ENCODE data around the gene MICAL1. TPM values are rescaled to one million over a fixed set of nuclear protein-coding genes. Genes with fewer than 3 reads are reported as not detected.
"Not testable (repeated sequence)": the region's sequence is repeated elsewhere in the genome, so short reads cannot be mapped to it uniquely, and the experiment has no call there.

MICAL1 gene
- total and polyA plus RNA-seq, 2 donors (not counting 1 experiment from before 2014, with no cell fraction given) = 202 to 319 TPM

GRCh38 chr6:109461733-109462526 lies 6.4 kb upstream of the MICAL1 start:
- H3K9me3 Mint-ChIP-seq (ENCODE audit: insufficient read depth) = no peaks in the 10 kb centered on the region
- Histone ChIP-seq H3K27ac (ENCODE audit: low read length in 2 of 2) (peak overlapping the region in 1 of 2 donors; percentile 71), H2AFZ (ENCODE audit: insufficient read depth, low read depth, low read length, poor library complexity, severe bottlenecking) (no peak overlapping the region), H3K79me2 (ENCODE audit: control insufficient read depth, insufficient read depth, low read length) (peaks cover 25% of the 10 kb centered on the region), H3K4me2 (replicated peaks; ENCODE audit: low read depth, low read length, poor library complexity, severe bottlenecking) (no peak overlapping the region), H3K27me3 (replicated peaks in 1 of 4; ENCODE audit: control extremely low read depth in 1 of 4, control insufficient read depth in 3 of 4, insufficient read depth in 4 of 4, low read length in 3 of 4) (no peaks in the 10 kb centered on the region), H3K4me1 (ENCODE audit: control insufficient read depth in 2 of 2, insufficient read depth in 2 of 2, low read length in 2 of 2) (peaks cover 32 to 41% of the 10 kb centered on the region in 2 donors), H3K9me3 (ENCODE audit: control extremely low read depth in 1 of 3, control insufficient read depth in 2 of 3, insufficient read depth in 1 of 3, low read length in 2 of 3) (peaks cover 0 to 2% (median 0%) of the 10 kb centered on the region in 3 donors), H3K4me3 (ENCODE audit: control extremely low read depth in 1 of 5, extremely low read depth in 1 of 5, insufficient read depth in 1 of 5, low read depth in 2 of 5, low read length in 4 of 5) (no peak overlapping the region), H4K20me1 (ENCODE audit: control insufficient read depth, insufficient read depth, low read length, poor library complexity, severe bottlenecking) (peaks cover 5% of the 10 kb centered on the region), H3K9ac (ENCODE audit: low read length) (no peak overlapping the region), H3K36me3 (replicated peaks in 1 of 2; ENCODE audit: control extremely low read depth in 1 of 2, control insufficient read depth in 1 of 2, extremely low read depth in 1 of 2, insufficient read depth in 2 of 2, low read length in 1 of 2) (peaks cover 0 to 49% of the 10 kb centered on the region in 2 experiments)
- peak overlapping the region; percentile 68 for H3K27ac Mint-ChIP-seq
- DNase-seq (peak; percentile 25), ATAC-seq (ENCODE audit: low read depth) (no peak)
- ChIA-PET CTCF (interaction anchor here (1.0 kb wide), 1 partner anchor 11 kb away, joined by 3 read pairs; no protein-coding TSS in a partner anchor), POLR2A (no interaction called here)
- intact Hi-C loops (cut with micrococcal nuclease) = no loop called here
- no peak for TF ChIP-seq EZH2 (IDR thresholded peaks at IDR 0.05; ENCODE audit: borderline replicate concordance, insufficient read depth, low read depth, low read length, poor library complexity, severe bottlenecking)
- TF ChIP-seq, protein P1, sequence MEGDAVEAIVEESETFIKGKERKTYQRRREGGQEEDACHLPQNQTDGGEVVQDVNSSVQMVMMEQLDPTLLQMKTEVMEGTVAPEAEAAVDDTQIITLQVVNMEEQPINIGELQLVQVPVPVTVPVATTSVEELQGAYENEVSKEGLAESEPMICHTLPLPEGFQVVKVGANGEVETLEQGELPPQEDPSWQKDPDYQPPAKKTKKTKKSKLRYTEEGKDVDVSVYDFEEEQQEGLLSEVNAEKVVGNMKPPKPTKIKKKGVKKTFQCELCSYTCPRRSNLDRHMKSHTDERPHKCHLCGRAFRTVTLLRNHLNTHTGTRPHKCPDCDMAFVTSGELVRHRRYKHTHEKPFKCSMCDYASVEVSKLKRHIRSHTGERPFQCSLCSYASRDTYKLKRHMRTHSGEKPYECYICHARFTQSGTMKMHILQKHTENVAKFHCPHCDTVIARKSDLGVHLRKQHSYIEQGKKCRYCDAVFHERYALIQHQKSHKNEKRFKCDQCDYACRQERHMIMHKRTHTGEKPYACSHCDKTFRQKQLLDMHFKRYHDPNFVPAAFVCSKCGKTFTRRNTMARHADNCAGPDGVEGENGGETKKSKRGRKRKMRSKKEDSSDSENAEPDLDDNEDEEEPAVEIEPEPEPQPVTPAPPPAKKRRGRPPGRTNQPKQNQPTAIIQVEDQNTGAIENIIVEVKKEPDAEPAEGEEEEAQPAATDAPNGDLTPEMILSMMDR (IDR thresholded peaks at IDR 0.05) = no peak
- no peak overlapping the region for H3K4me3 Mint-ChIP-seq
- H3K27me3 Mint-ChIP-seq = no peaks in the 10 kb centered on the region
- peaks cover 68% of the 10 kb centered on the region for H3K4me1 Mint-ChIP-seq
- WGBS (ENCODE audit: insufficient coverage) = no CpG with 5 or more reads among the region's 1 CpG

- intact Hi-C loops (cut with micrococcal nuclease); DNase-seq; POLR2A ChIA-PET; ATAC-seq (ENCODE audit: low read depth); H3K4me3 ChIP-seq (ENCODE audit: control extremely low read depth in 1 of 5, extremely low read depth in 1 of 5, insufficient read depth in 1 of 5, low read depth in 2 of 5, low read length in 4 of 5); H4K20me1 ChIP-seq (ENCODE audit: control insufficient read depth, insufficient read depth, low read length, poor library complexity, severe bottlenecking); H3K4me2 ChIP-seq (replicated peaks; ENCODE audit: low read depth, low read length, poor library complexity, severe bottlenecking); H3K9me3 ChIP-seq (ENCODE audit: control extremely low read depth in 1 of 3, control insufficient read depth in 2 of 3, insufficient read depth in 1 of 3, low read length in 2 of 3); H3K27me3 Mint-ChIP-seq; H3K9me3 Mint-ChIP-seq (ENCODE audit: insufficient read depth); H3K27me3 ChIP-seq (replicated peaks in 1 of 4; ENCODE audit: control extremely low read depth in 1 of 4, control insufficient read depth in 3 of 4, insufficient read depth in 4 of 4, low read length in 3 of 4); H3K4me3 Mint-ChIP-seq; H3K9ac ChIP-seq (ENCODE audit: low read length); H2AFZ ChIP-seq (ENCODE audit: insufficient read depth, low read depth, low read length, poor library complexity, severe bottlenecking): not testable (repeated sequence)
- Mint-ChIP-seq H3K27ac (peak overlapping the region; percentile 57), H3K4me1 (peaks cover 74% of the 10 kb centered on the region)
- CTCF ChIA-PET = interaction anchor here (1.4 to 6.4 kb wide), 2 partner anchors 16 to 19 kb away, joined by 3 to 42 read pairs; partner anchors contain the start of gene ZBTB24
- H3K36me3 ChIP-seq (replicated peaks in 1 of 2; ENCODE audit: control extremely low read depth in 1 of 2, control insufficient read depth in 1 of 2, extremely low read depth in 1 of 2, insufficient read depth in 2 of 2, low read length in 1 of 2) = peaks cover 0 to 42% of the 10 kb centered on the region in 2 experiments
- H3K79me2 ChIP-seq (ENCODE audit: control insufficient read depth, insufficient read depth, low read length) = peaks cover 27% of the 10 kb centered on the region
- peaks cover 40 to 49% of the 10 kb centered on the region in 2 donors for H3K4me1 ChIP-seq (ENCODE audit: control insufficient read depth in 2 of 2, insufficient read depth in 2 of 2, low read length in 2 of 2)
- WGBS (ENCODE audit: insufficient coverage) = no CpG with 5 or more reads among the region's 1 CpG
- H3K27ac ChIP-seq (ENCODE audit: low read length in 2 of 2) = peak overlapping the region in 1 of 2 donors; percentile 98
Measured at GRCh38 chr6:109461205-109461604, 5.6 kb upstream of the MICAL1 start.

Measured in B cell (primary cell).